Activated CD8-positive, alpha-beta T cell treated with anti-CD3 and anti-CD28 coated beads for 36 hours (primary cell): ENCODE results near the gene DUSP5. TPM values are rescaled to one million over a fixed set of nuclear protein-coding genes. Genes with fewer than 3 reads are reported as not detected.
A peak's percentile ranks its signal among the peaks of the same experiment; 100 is the strongest.

Source experiments
- ATAC-seq: fragments of 200-7000 bp; cut with Tn5 transposase; one replicate; pipeline ENCODE4 v1.10.0; 2021; ENCODE audit warnings: mild to moderate bottlenecking, moderate library complexity
- CTCF ChIA-PET: fragments of 350-600 bp; sonication (Branson Sonifier 250); formaldehyde crosslinking; loops from one replicate; lab custom pipeline; 2021; ENCODE audit warnings: antibody characterized with exemption; lab: Charles Lee
- POLR2A ChIA-PET: fragments of 350-600 bp; sonication (Branson Sonifier 250); formaldehyde crosslinking; loops from one replicate; lab custom pipeline; 2021; ENCODE audit warnings: antibody characterized with exemption; lab: Charles Lee
- DNase-seq: peaks from one replicate; pipeline ENCODE4 v3.0.0-alpha.2; 2020
- H3K27ac Mint-ChIP-seq: one replicate; pipeline ENCODE4 v1.8.0; 2021; ENCODE audit warnings: mild to moderate bottlenecking, mixed read lengths
- H3K27me3 Mint-ChIP-seq: one replicate; pipeline ENCODE4 v1.8.0; 2021; ENCODE audit warnings: mixed read lengths
- H3K36me3 Mint-ChIP-seq: one replicate; pipeline ENCODE4 v1.8.0; 2021; ENCODE audit warnings: low read depth, mixed read lengths
- H3K4me1 Mint-ChIP-seq: one replicate; pipeline ENCODE4 v1.8.0; 2021; ENCODE audit warnings: low read depth, mixed read lengths
- H3K4me3 Mint-ChIP-seq: one replicate; pipeline ENCODE4 v1.8.0; 2021; ENCODE audit warnings: mild to moderate bottlenecking, moderate library complexity, mixed read lengths
- H3K9me3 Mint-ChIP-seq: one replicate; pipeline ENCODE4 v1.8.0; 2021; ENCODE audit warnings: mixed read lengths
- CTCF ChIP-seq: fragments of 200-600 bp; IDR thresholded peaks from one replicate; pipeline ENCODE4 v1.8.0; 2022; ENCODE audit warnings: antibody characterized with exemption, mild to moderate bottlenecking
- intact Hi-C: fragments of 100-400 bp; cut with micrococcal nuclease; formaldehyde crosslinking; loops from one replicate; pipeline ENCODE4 v1.10.0; 2022
- total RNA-seq, 2 experiments: library from RNA; stranded (reverse); gene quantifications; one replicate each; pipeline ENCODE4 v1.2.3, GENCODE V29; 2021

DUSP5 gene
- total RNA-seq, 2 experiments from 2014 or later: 49.4 to 50.8 TPM

GRCh38 chr10:110546077-110546476, 48.4 kb downstream of the DUSP5 start:
- Mint-ChIP-seq H3K4me1 (peaks cover 10% of the 10 kb centered on the region), H3K4me3 (no peak overlapping the region), H3K9me3 (no peaks in the 10 kb centered on the region), H3K27ac (no peak overlapping the region), H3K36me3 (no peaks in the 10 kb centered on the region), H3K27me3 (peaks cover 12% of the 10 kb centered on the region)
- no peak for DNase-seq
- no peak for ATAC-seq
- ChIA-PET POLR2A (interaction anchor here (1.2 to 2.1 kb wide), 4 partner anchors 33 to 238 kb away, joined by 3 to 6 read pairs (median 4); no protein-coding TSS in a partner anchor), CTCF (interaction anchor here (0.7 to 3.4 kb wide), 46 partner anchors 8 to 271 kb away, joined by 3 to 55 read pairs (median 4); partner anchors contain the start of gene SMNDC1)
- intact Hi-C loops: loop anchor here (2.0 to 5.0 kb wide), 2 partner anchors 194 to 235 kb away; no protein-coding TSS in a partner anchor
- no peak for TF ChIP-seq CTCF

- peak; percentile 55 for ATAC-seq
- Mint-ChIP-seq H3K27me3 (peaks cover 16% of the 10 kb centered on the region), H3K4me3 (no peak overlapping the region), H3K27ac (no peak overlapping the region), H3K4me1 (peaks cover 10% of the 10 kb centered on the region), H3K36me3 (no peaks in the 10 kb centered on the region), H3K9me3 (no peaks in the 10 kb centered on the region)
- intact Hi-C loops: loop anchor here (1.0 to 5.0 kb wide), 3 partner anchors 194 to 240 kb away; no protein-coding TSS in a partner anchor
- DNase-seq: no peak
- no peak for TF ChIP-seq CTCF
- POLR2A ChIA-PET: interaction anchor here (1.0 to 2.1 kb wide), 5 partner anchors 34 to 238 kb away, joined by 3 to 6 read pairs (median 3); no protein-coding TSS in a partner anchor
- CTCF ChIA-PET: interaction anchor here (0.6 to 3.4 kb wide), 66 partner anchors 9 to 272 kb away, joined by 3 to 55 read pairs (median 4); partner anchors contain the start of genes SMC3 and SMNDC1
These were observed 48.9 kb downstream of the DUSP5 start for GRCh38 chr10:110546499-110547110.

- intact Hi-C loops: loop anchor here (1.0 to 5.0 kb wide), 3 partner anchors 195 to 241 kb away; no protein-coding TSS in a partner anchor
- H3K27me3 Mint-ChIP-seq: peaks cover 21% of the 10 kb centered on the region
- peak; percentile 91 for TF ChIP-seq CTCF
- ChIA-PET CTCF (interaction anchor here (0.6 to 3.4 kb wide), 67 partner anchors 8 to 273 kb away, joined by 3 to 55 read pairs (median 4); partner anchors contain the start of genes SMC3 and SMNDC1), POLR2A (interaction anchor here (1.0 to 2.1 kb wide), 5 partner anchors 35 to 239 kb away, joined by 3 to 6 read pairs (median 3); no protein-coding TSS in a partner anchor)
- no peak overlapping the region for H3K4me3 Mint-ChIP-seq
- ATAC-seq (peak; percentile 77), DNase-seq (no peak)
- H3K9me3 Mint-ChIP-seq: no peaks in the 10 kb centered on the region
- H3K36me3 Mint-ChIP-seq: no peaks in the 10 kb centered on the region
- H3K27ac Mint-ChIP-seq: no peak overlapping the region
- H3K4me1 Mint-ChIP-seq: peaks cover 10% of the 10 kb centered on the region
These were observed 49.5 kb downstream of the DUSP5 start for GRCh38 chr10:110547139-110547761.

GRCh38 chr10:110548002-110548401, 50.3 kb downstream of the DUSP5 start:
- no peak for TF ChIP-seq CTCF
- ATAC-seq (no peak), DNase-seq (no peak)
- H3K27ac Mint-ChIP-seq: no peak overlapping the region
- no peaks in the 10 kb centered on the region for H3K9me3 Mint-ChIP-seq
- CTCF ChIA-PET: interaction anchor here (0.7 to 3.2 kb wide), 18 partner anchors 10 to 406 kb away, joined by 3 to 24 read pairs (median 3); no protein-coding TSS in a partner anchor
- no peaks in the 10 kb centered on the region for H3K36me3 Mint-ChIP-seq
- peaks cover 21% of the 10 kb centered on the region for H3K27me3 Mint-ChIP-seq
- POLR2A ChIA-PET: interaction anchor here (1.0 to 1.6 kb wide), 2 partner anchors 16 to 236 kb away, joined by 3 read pairs; no protein-coding TSS in a partner anchor
- peaks cover 10% of the 10 kb centered on the region for H3K4me1 Mint-ChIP-seq
- intact Hi-C loops: loop anchor here (5.0 kb wide), 1 partner anchor 196 kb away; no protein-coding TSS in a partner anchor
- H3K4me3 Mint-ChIP-seq: no peak overlapping the region
